ENCODE measurements around the gene SPPL3.

GRCh38 chr12:120774169-120774916 lies 129.8 kb downstream of the SPPL3 start:
- TF ChIP-seq RAD21 (IDR thresholded peaks at IDR 0.05; ENCODE audit: low read length), result no peak
- TF ChIP-seq CTCF (IDR thresholded peaks at IDR 0.05), result no peak
- no peak for TF ChIP-seq MXI1 (IDR thresholded peaks at IDR 0.05; ENCODE audit: low read depth, low read length)
